NCI-H774 (cell line): ENCODE measurements around the gene FRMPD2.
"Not testable (repeated sequence)": the region's sequence is repeated elsewhere in the genome, so short reads cannot be mapped to it uniquely, and the experiment has no call there.

Source experiments
- DNase-seq: peaks from one replicate; lab custom pipeline; 2025; lab: John Stamatoyannopoulos, UW

The FRMPD2 gene

DNA sequence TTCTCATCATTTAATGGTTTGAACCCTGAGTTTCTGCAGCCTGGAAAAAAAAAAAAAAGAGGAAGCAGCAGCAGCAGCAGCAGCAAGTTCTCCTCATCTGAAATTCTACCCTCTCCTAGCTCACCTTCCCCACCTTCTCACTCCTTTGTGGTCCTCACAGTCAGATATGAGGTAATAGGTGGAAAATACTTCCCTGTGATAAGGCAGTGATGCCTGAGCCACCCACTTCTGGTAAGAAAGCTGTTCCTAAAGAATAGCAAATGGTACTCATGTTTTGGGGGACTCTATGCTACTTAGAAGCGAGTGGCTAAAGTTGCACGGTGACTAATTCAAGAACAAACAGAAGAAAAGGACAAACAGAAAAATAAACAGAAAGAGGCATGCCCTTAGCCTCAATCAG is 148.2 kb downstream of the FRMPD2 start:
- DNase-seq, result not testable (repeated sequence)

DNA sequence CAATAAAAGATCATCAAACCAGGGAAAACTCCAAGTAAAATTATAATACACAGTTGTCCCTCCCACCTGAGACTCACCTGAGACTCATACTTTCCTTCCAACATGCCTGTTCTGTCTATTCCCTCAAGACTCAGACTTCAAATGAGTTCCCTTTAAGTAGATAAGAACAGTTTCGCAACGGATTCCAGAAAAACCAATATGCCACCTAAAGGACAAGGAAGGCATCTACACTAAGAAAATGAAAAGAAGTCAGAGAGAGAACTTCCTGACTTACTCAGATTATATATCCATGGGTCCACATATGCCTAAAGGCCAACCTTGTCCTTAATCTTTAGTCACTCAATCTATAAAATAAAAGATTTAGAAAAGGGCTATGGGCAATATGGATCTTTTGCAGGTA is 148.9 kb downstream of the FRMPD2 start:
- DNase-seq, result not testable (repeated sequence)

- not testable (repeated sequence) for DNase-seq
These were observed 151.9 kb downstream of the FRMPD2 start for GRCh38 chr10:48122618-48123017.

GRCh38 chr10:48110277-48110676 is 164.2 kb downstream of the FRMPD2 start:
- not testable (repeated sequence) for DNase-seq
